Tibial nerve (tissue), 4 donors: Measurements from ENCODE around the gene SBNO2. TPM values are rescaled to one million over a fixed set of nuclear protein-coding genes. Genes with fewer than 3 reads are reported as not detected.

ENCODE experiments used
- DNase-seq, 2 donors: peaks; one replicate each; pipeline ENCODE4 v3.0.0-alpha.2; 2019; ENCODE audit warnings: low spot score in 2 of 2
- H3K27ac ChIP-seq, 4 donors: fragments of 200-600 bp; sonication (generic) in 3 of 4; one replicate each; pipeline ENCODE4 v1.5.1; 2017 to 2019; ENCODE audit warnings: mild to moderate bottlenecking in 1 of 4
- H3K27me3 ChIP-seq, 2 donors: fragments of 200-600 bp; sonication (generic) in 1 of 2; one replicate each; pipeline versions ENCODE4 v1.5.1 to v1.6.0; 2017 to 2019
- H3K36me3 ChIP-seq, 3 donors: fragments of 200-600 bp; sonication (generic); one replicate each; pipeline ENCODE4 v1.5.1; 2018 to 2019
- H3K4me1 ChIP-seq, 4 donors: fragments of 200-600 bp; sonication (generic) in 3 of 4; one replicate each; pipeline ENCODE4 v1.5.1; 2017 to 2019
- H3K4me3 ChIP-seq, 4 donors: fragments of 200-600 bp; sonication (generic) in 3 of 4; one replicate each; pipeline ENCODE4 v1.5.1; 2017 to 2019; ENCODE audit warnings: mild to moderate bottlenecking in 1 of 4, moderate library complexity in 1 of 4
- H3K9me3 ChIP-seq, 4 donors: fragments of 200-600 bp; sonication (generic) in 3 of 4; one replicate each; pipeline ENCODE4 v1.5.1; 2017 to 2019
- EP300 ChIP-seq, 2 donors: sonication (generic); formaldehyde crosslinking; IDR thresholded peaks; one replicate each; pipeline ENCODE4 v1.6.1; 2017; ENCODE audit warnings: antibody characterized with exemption in 2 of 2, mild to moderate bottlenecking in 1 of 2
- POLR2A ChIP-seq, 2 donors: fragments of 450-650 bp; IDR thresholded peaks; one replicate each; pipeline ENCODE4 v1.6.1; 2017; ENCODE audit warnings: antibody characterized with exemption in 2 of 2, mild to moderate bottlenecking in 2 of 2, moderate library complexity in 2 of 2
- WGBS, 2 donors: methylation state at CpG; one replicate each; pipeline ENCODE4 v1.1.5; 2018; 5-methylcytosine and 5-hydroxymethylcytosine counted together
- total RNA-seq, 4 donors: library from RNA; depleted of rRNA; stranded (reverse); fragments of >200 nt; gene quantifications; one replicate each; pipeline ENCODE4 v1.1.0, GENCODE V29; 2016
- TF ChIP-seq, protein P1 (sequence below), 5 experiments: fragments of 200-600 bp in 3 of 5; fragments of 450-650 bp in 2 of 5; sonication (generic) in 3 of 5; IDR thresholded peaks; one replicate each; pipeline ENCODE4 v1.5.1; 2016 to 2019; ENCODE audit warnings: antibody characterized with exemption in 5 of 5, mild to moderate bottlenecking in 3 of 5, moderate library complexity in 2 of 5

The SBNO2 gene
- total RNA-seq, 4 donors from 2014 or later: 26.6 to 105 (median 39.3) TPM

GRCh38 chr19:1113986-1114483 lies 60.0 kb downstream of the SBNO2 start:
- Histone ChIP-seq H3K9me3 (no peaks in the 10 kb centered on the region), H3K4me3 (no peak overlapping the region), H3K27ac (peak overlapping the region; percentile 76 to 93 (median 83)), H3K4me1 (peaks cover 0 to 41% (median 15%) of the 10 kb centered on the region in 4 donors), H3K27me3 (no peaks in the 10 kb centered on the region), H3K36me3 (peaks cover 0 to 91% (median 31%) of the 10 kb centered on the region in 3 donors)
- no peak for DNase-seq
- 81 to 90% methylated on average over 23 to 24 of the region's 25 CpGs for WGBS, 2 donors
- no peak for TF ChIP-seq EP300 (IDR thresholded peaks at IDR 0.05)
- TF ChIP-seq, protein P1, sequence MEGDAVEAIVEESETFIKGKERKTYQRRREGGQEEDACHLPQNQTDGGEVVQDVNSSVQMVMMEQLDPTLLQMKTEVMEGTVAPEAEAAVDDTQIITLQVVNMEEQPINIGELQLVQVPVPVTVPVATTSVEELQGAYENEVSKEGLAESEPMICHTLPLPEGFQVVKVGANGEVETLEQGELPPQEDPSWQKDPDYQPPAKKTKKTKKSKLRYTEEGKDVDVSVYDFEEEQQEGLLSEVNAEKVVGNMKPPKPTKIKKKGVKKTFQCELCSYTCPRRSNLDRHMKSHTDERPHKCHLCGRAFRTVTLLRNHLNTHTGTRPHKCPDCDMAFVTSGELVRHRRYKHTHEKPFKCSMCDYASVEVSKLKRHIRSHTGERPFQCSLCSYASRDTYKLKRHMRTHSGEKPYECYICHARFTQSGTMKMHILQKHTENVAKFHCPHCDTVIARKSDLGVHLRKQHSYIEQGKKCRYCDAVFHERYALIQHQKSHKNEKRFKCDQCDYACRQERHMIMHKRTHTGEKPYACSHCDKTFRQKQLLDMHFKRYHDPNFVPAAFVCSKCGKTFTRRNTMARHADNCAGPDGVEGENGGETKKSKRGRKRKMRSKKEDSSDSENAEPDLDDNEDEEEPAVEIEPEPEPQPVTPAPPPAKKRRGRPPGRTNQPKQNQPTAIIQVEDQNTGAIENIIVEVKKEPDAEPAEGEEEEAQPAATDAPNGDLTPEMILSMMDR (IDR thresholded peaks at IDR 0.05): no peak
- no peak for TF ChIP-seq POLR2A (IDR thresholded peaks at IDR 0.05)

DNA sequence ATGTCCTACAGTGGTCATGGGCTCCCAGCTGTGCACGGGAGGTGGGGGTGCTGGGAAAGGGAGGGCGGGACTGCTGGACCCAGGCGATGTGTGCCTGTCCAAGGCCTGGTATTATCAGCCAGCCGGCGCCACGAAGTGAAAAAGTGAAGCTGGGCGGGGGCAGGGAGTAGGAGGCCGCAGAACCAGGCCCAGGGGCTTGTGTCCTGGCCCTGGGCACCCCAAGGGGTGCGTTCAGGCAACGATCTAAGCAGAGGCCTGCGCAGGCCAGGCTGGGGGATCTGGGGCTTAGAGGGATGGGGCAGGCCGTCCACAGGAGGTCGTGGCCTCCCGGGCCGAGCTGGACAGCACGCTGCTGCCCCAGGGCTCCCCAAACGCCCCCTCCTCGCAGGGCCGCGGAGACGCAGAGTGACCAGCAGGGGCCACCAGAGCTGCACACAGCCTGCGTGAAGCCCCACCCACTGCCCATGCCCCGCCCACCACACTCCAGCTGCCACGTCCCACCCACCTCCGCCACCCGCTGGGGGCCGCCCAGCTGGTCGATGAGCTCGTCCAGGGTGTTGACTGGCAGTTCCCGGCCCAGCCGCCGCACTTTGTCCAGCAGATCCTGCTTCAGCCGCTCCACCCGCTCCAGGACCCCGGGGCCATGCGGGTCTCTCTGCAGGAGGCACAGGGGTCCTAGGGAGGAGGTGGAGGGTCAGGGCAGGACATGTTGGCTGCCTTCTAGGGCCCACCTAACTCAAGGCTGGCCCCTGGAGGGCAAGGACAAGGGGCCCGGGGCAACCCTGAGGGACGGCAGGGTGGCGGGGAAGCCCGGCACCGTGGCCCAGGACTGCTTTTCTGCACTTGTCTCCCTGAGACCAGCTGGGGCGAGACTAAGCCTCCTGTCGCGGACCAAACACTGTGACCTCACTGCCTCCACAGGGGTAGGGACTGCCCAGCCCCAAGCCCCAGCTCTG lies 60.8 kb downstream of the SBNO2 start:
- H3K4me3 ChIP-seq: no peak overlapping the region
- no peaks in the 10 kb centered on the region for H3K9me3 ChIP-seq
- peak overlapping the region; percentile 76 to 93 (median 83) for H3K27ac ChIP-seq
- TF ChIP-seq POLR2A (IDR thresholded peaks at IDR 0.05) (peak in 1 of 2 donors; percentile 61), EP300 (IDR thresholded peaks at IDR 0.05) (peak in 1 of 2 donors; percentile 78)
- TF ChIP-seq, protein P1 (IDR thresholded peaks at IDR 0.05): peak; percentile 96 to 99 (median 97)
- H3K36me3 ChIP-seq: peaks cover 0 to 91% (median 30%) of the 10 kb centered on the region in 3 donors
- WGBS, 2 donors: 23 to 35% methylated on average over 20 to 43 of the region's 44 CpGs
- peaks cover 0 to 41% (median 15%) of the 10 kb centered on the region in 4 donors for H3K4me1 ChIP-seq
- H3K27me3 ChIP-seq: no peaks in the 10 kb centered on the region
- peak; percentile 97 to 98 for DNase-seq

- TF ChIP-seq EP300 (IDR thresholded peaks at IDR 0.05) (no peak), POLR2A (IDR thresholded peaks at IDR 0.05) (no peak)
- TF ChIP-seq, protein P1 (IDR thresholded peaks at IDR 0.05): no peak
- H3K27me3 ChIP-seq: no peaks in the 10 kb centered on the region
- peaks cover 0 to 42% (median 15%) of the 10 kb centered on the region in 4 donors for H3K4me1 ChIP-seq
- H3K27ac ChIP-seq: peak overlapping the region; percentile 68 to 93 (median 83)
- 64 to 68% methylated on average over 54 to 64 of the region's 71 CpGs for WGBS, 2 donors
- H3K4me3 ChIP-seq: no peak overlapping the region
- H3K9me3 ChIP-seq: no peaks in the 10 kb centered on the region
- H3K36me3 ChIP-seq: peaks cover 3 to 91% (median 26%) of the 10 kb centered on the region in 3 donors
- peak; percentile 68 for DNase-seq
These were observed 61.6 kb downstream of the SBNO2 start for GRCh38 chr19:1112268-1113029.

DNA sequence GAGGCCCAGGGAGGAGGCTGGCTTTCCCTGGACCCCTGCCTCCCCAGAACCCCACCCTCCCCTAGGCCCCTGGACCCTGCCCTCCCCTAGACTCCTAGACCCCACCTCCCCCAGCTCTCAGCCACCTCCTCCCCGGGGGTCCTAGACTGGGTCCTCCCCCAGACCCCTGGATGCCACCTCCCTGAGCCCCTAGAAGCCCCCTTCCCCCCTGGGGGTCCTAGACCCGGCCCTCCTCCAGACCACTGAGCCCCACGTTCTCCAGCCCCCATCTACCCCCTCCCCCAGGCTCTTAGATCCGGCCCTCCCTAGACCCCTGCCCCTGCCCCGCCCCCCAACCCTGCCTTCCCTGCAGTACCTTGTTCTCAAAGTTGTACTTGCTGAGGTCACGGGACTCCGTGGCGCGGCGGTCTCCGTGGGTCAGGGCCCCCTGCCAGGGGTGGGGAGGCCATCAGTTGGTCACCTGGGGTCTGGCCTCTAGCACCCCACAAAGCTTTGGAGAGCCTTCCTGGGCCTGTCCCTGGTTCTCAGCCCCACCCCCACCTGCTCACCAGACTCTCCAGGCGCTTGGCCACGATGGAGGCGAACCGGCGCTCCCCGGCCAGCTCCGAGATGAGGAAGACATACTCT lies 62.3 kb downstream of the SBNO2 start:
- Histone ChIP-seq H3K27ac (peak overlapping the region; percentile 25 to 93 (median 83)), H3K36me3 (peaks cover 3 to 91% (median 20%) of the 10 kb centered on the region in 3 donors), H3K4me3 (no peak overlapping the region), H3K4me1 (peaks cover 0 to 49% (median 15%) of the 10 kb centered on the region in 4 donors), H3K27me3 (no peaks in the 10 kb centered on the region), H3K9me3 (no peaks in the 10 kb centered on the region)
- TF ChIP-seq POLR2A (IDR thresholded peaks at IDR 0.05) (no peak), EP300 (IDR thresholded peaks at IDR 0.05) (no peak)
- TF ChIP-seq, protein P1 (IDR thresholded peaks at IDR 0.05): no peak
- no peak for DNase-seq
- WGBS, 2 donors: 69 to 74% methylated on average over 11 to 18 of the region's 18 CpGs
